Ovary (tissue), 3 donors: ENCODE measurements around the gene MEIS1.

Experiments used
- CTCF ChIP-seq, 3 donors: fragments of 450-650 bp in 2 of 3; fragments of 200-600 bp in 1 of 3; IDR thresholded peaks; one replicate each; pipeline versions ENCODE4 v1.5.1 to v1.8.0; 2016 to 2022; ENCODE audit warnings: antibody characterized with exemption in 3 of 3, mild to moderate bottlenecking in 1 of 3
- POLR2A ChIP-seq: fragments of 450-650 bp; IDR thresholded peaks from one replicate; pipeline ENCODE4 v1.6.1; 2017; ENCODE audit warnings: antibody characterized with exemption, mild to moderate bottlenecking, moderate library complexity
- donor health status: DM: no; HTN: no; CAD: no.

- no peak for TF ChIP-seq CTCF (IDR thresholded peaks at IDR 0.05)
- no peak for TF ChIP-seq POLR2A
These were observed 90.7 kb downstream of the MEIS1 start for GRCh38 chr2:66525606-66526005.
